ENCODE measurements around the gene RALGPS1. TPM values are rescaled to one million over a fixed set of nuclear protein-coding genes. Genes with fewer than 3 reads are reported as not detected.
"Not testable (repeated sequence)": the region's sequence is repeated elsewhere in the genome, so short reads cannot be mapped to it uniquely, and the experiment has no call there.

Gene RALGPS1
- polyA plus RNA-seq, 1 donor from 2014 or later: 8.0 TPM

GRCh38 chr9:127137640-127138360 is 223.2 kb downstream of the RALGPS1 start:
- H3K27ac Mint-ChIP-seq: no peak overlapping the region
- peaks cover 0 to 1% (median 0%) of the 10 kb centered on the region in 3 donors for H3K4me1 Mint-ChIP-seq
- no peaks in the 10 kb centered on the region for H3K27me3 Mint-ChIP-seq
- H3K36me3 Mint-ChIP-seq: peaks cover 5% of the 10 kb centered on the region
- H3K9me3 Mint-ChIP-seq: no peaks in the 10 kb centered on the region
- peak overlapping the region in 1 of 4 donors; percentile 54 for H3K4me3 Mint-ChIP-seq

- Mint-ChIP-seq H3K36me3 (peaks cover 4% of the 10 kb centered on the region), H3K9me3 (no peaks in the 10 kb centered on the region), H3K27ac (no peak overlapping the region), H3K4me1 (peaks cover 0 to 1% (median 0%) of the 10 kb centered on the region in 3 donors), H3K27me3 (no peaks in the 10 kb centered on the region), H3K4me3 (no peak overlapping the region)
These were observed 223.9 kb downstream of the RALGPS1 start for GRCh38 chr9:127138444-127138843.

- Mint-ChIP-seq H3K4me3 (no peak overlapping the region), H3K36me3 (peaks cover 4% of the 10 kb centered on the region), H3K27me3 (no peaks in the 10 kb centered on the region), H3K9me3 (no peaks in the 10 kb centered on the region), H3K27ac (no peak overlapping the region), H3K4me1 (no peaks in the 10 kb centered on the region)
These were observed 224.6 kb downstream of the RALGPS1 start for GRCh38 chr9:127139071-127139731.

- no peak overlapping the region for H3K4me3 Mint-ChIP-seq
- H3K9me3 Mint-ChIP-seq: no peaks in the 10 kb centered on the region
- H3K4me1 Mint-ChIP-seq: no peaks in the 10 kb centered on the region
- no peaks in the 10 kb centered on the region for H3K27me3 Mint-ChIP-seq
- H3K27ac Mint-ChIP-seq: peak overlapping the region in 1 of 3 donors; percentile 56
- peaks cover 4% of the 10 kb centered on the region for H3K36me3 Mint-ChIP-seq
These were observed 225.2 kb downstream of the RALGPS1 start for GRCh38 chr9:127139775-127140174.

- H3K9me3 Mint-ChIP-seq: no peaks in the 10 kb centered on the region
- no peaks in the 10 kb centered on the region for H3K4me1 Mint-ChIP-seq
- no peak overlapping the region for H3K4me3 Mint-ChIP-seq
- H3K27ac Mint-ChIP-seq: no peak overlapping the region
- H3K36me3 Mint-ChIP-seq: peaks cover 4% of the 10 kb centered on the region
- H3K27me3 Mint-ChIP-seq: no peaks in the 10 kb centered on the region
These were observed 225.6 kb downstream of the RALGPS1 start for GRCh38 chr9:127140181-127140580.

GRCh38 chr9:127140842-127141675 is 226.5 kb downstream of the RALGPS1 start:
- Mint-ChIP-seq H3K36me3 (no peaks in the 10 kb centered on the region), H3K27ac (peak overlapping the region in 1 of 3 donors; percentile 0), H3K9me3 (no peaks in the 10 kb centered on the region), H3K4me1 (no peaks in the 10 kb centered on the region), H3K4me3 (no peak overlapping the region), H3K27me3 (no peaks in the 10 kb centered on the region)

- Mint-ChIP-seq H3K9me3 (peaks cover 0 to 2% (median 0%) of the 10 kb centered on the region in 3 donors), H3K4me3 (no peak overlapping the region), H3K4me1 (no peaks in the 10 kb centered on the region), H3K27me3 (no peaks in the 10 kb centered on the region), H3K36me3 (peaks cover 3% of the 10 kb centered on the region), H3K27ac (no peak overlapping the region)
These were observed 227.7 kb downstream of the RALGPS1 start for GRCh38 chr9:127142291-127142690.

GRCh38 chr9:127142931-127143464 is 228.4 kb downstream of the RALGPS1 start:
- Mint-ChIP-seq H3K4me3 (no peak overlapping the region), H3K9me3 (peaks cover 0 to 2% (median 0%) of the 10 kb centered on the region in 3 donors), H3K27me3 (no peaks in the 10 kb centered on the region), H3K4me1 (no peaks in the 10 kb centered on the region), H3K27ac (no peak overlapping the region), H3K36me3 (peaks cover 3% of the 10 kb centered on the region)

GRCh38 chr9:127143920-127144465 is 229.4 kb downstream of the RALGPS1 start:
- Mint-ChIP-seq H3K4me1 (no peaks in the 10 kb centered on the region), H3K27ac (peak overlapping the region in 1 of 3 donors; percentile 55), H3K27me3 (no peaks in the 10 kb centered on the region), H3K36me3 (peaks cover 3% of the 10 kb centered on the region), H3K9me3 (peaks cover 0 to 2% (median 0%) of the 10 kb centered on the region in 3 donors), H3K4me3 (no peak overlapping the region)

GRCh38 chr9:127144670-127145445 is 230.3 kb downstream of the RALGPS1 start:
- H3K36me3 Mint-ChIP-seq: peaks cover 3% of the 10 kb centered on the region
- H3K4me1 Mint-ChIP-seq: no peaks in the 10 kb centered on the region
- H3K27me3 Mint-ChIP-seq: no peaks in the 10 kb centered on the region
- no peak overlapping the region for H3K27ac Mint-ChIP-seq
- peaks cover 0 to 2% (median 0%) of the 10 kb centered on the region in 3 donors for H3K9me3 Mint-ChIP-seq
- no peak overlapping the region for H3K4me3 Mint-ChIP-seq

- not testable (repeated sequence) for H3K27me3 Mint-ChIP-seq, H3K36me3 Mint-ChIP-seq, H3K9me3 Mint-ChIP-seq, H3K4me1 Mint-ChIP-seq, H3K27ac Mint-ChIP-seq, H3K4me3 Mint-ChIP-seq
These were observed 232.3 kb downstream of the RALGPS1 start for GRCh38 chr9:127146841-127147240.

- no peak overlapping the region for H3K27ac Mint-ChIP-seq
- H3K4me1 Mint-ChIP-seq: peaks cover 0 to 4% (median 0%) of the 10 kb centered on the region in 3 donors
- peaks cover 5% of the 10 kb centered on the region for H3K36me3 Mint-ChIP-seq
- H3K4me3 Mint-ChIP-seq: no peak overlapping the region
- H3K9me3 Mint-ChIP-seq: peaks cover 0 to 2% (median 0%) of the 10 kb centered on the region in 3 donors
- H3K27me3 Mint-ChIP-seq: no peaks in the 10 kb centered on the region
These were observed 232.7 kb downstream of the RALGPS1 start for GRCh38 chr9:127147251-127147650.

- Mint-ChIP-seq H3K9me3 (peaks cover 0 to 2% (median 0%) of the 10 kb centered on the region in 3 donors), H3K27me3 (no peaks in the 10 kb centered on the region), H3K4me1 (peaks cover 1 to 8% (median 3%) of the 10 kb centered on the region in 3 donors), H3K36me3 (peaks cover 5% of the 10 kb centered on the region), H3K4me3 (no peak overlapping the region), H3K27ac (no peak overlapping the region)
These were observed 233.4 kb downstream of the RALGPS1 start for GRCh38 chr9:127148014-127148413.

GRCh38 chr9:127149010-127149409 is 234.4 kb downstream of the RALGPS1 start:
- Mint-ChIP-seq H3K27me3 (no peaks in the 10 kb centered on the region), H3K36me3 (peaks cover 5% of the 10 kb centered on the region), H3K4me1 (peaks cover 7 to 12% (median 8%) of the 10 kb centered on the region in 3 donors), H3K9me3 (peaks cover 0 to 2% (median 0%) of the 10 kb centered on the region in 3 donors), H3K4me3 (no peak overlapping the region), H3K27ac (no peak overlapping the region)
